OCI-LY7 (cell line): ENCODE results near the gene KRT81. TPM values are rescaled to one million over a fixed set of nuclear protein-coding genes. Genes with fewer than 3 reads are reported as not detected.

Experiments
- BruUV-seq: library from RNA; stranded (reverse); fragments of 400-500 nt; replicated peaks from 2 replicates; lab custom pipeline; 2021; lab: Mats Ljungman, UMichigan
- CTCF ChIA-PET: fragments of 300-600 bp; sonication (Branson Sonifier 250); formaldehyde crosslinking; loops from one replicate; lab custom pipeline; 2022; ENCODE audit warnings: antibody characterized with exemption; ENCODE audit not compliant: unreplicated experiment; lab: Charles Lee
- POLR2A ChIA-PET: fragments of 300-600 bp; sonication (Branson Sonifier 250); formaldehyde crosslinking; loops from one replicate; lab custom pipeline; 2022; ENCODE audit warnings: antibody characterized with exemption; lab: Charles Lee
- DNase-seq: peaks from one replicate; pipeline ENCODE4 v3.0.0-alpha.2; 2015; ENCODE audit warnings: low spot score
- H2AFZ ChIP-seq: fragments of 200-600 bp; sonication (generic), shearing (Covaris generic); 2 replicates; pipeline ENCODE4 v1.6.1; 2014; ENCODE audit warnings: mild to moderate bottlenecking, antibody characterized with exemption, low read length, moderate library complexity
- H3K27ac ChIP-seq: fragments of 200-600 bp; sonication (generic); 2 replicates; pipeline ENCODE4 v1.5.1; 2014; ENCODE audit warnings: mixed run types, low read depth, mild to moderate bottlenecking, moderate library complexity, low read length, inconsistent platforms; ENCODE audit not compliant: poor library complexity, severe bottlenecking
- H3K36me3 ChIP-seq: fragments of 200-600 bp; sonication (generic); 2 replicates; pipeline ENCODE4 v1.6.1; 2014; ENCODE audit warnings: mild to moderate bottlenecking, antibody characterized with exemption, low read length, moderate library complexity, mixed read lengths; ENCODE audit not compliant: insufficient read depth
- H3K4me1 ChIP-seq: fragments of 200-600 bp; sonication (generic); 2 replicates; pipeline ENCODE4 v1.5.1; 2014; ENCODE audit warnings: mild to moderate bottlenecking, low read length; ENCODE audit not compliant: insufficient read depth, poor library complexity, severe bottlenecking
- H3K4me2 ChIP-seq: fragments of 200-600 bp; sonication (generic); 2 replicates; pipeline ENCODE4 v1.6.1; 2014; ENCODE audit warnings: mild to moderate bottlenecking, low read length
- H3K4me3 ChIP-seq: fragments of 200-600 bp; sonication (generic); 2 replicates; pipeline ENCODE4 v1.5.1; 2014; ENCODE audit warnings: mild to moderate bottlenecking, low read depth, low read length; ENCODE audit not compliant: poor library complexity, severe bottlenecking
- H3K79me2 ChIP-seq: fragments of 200-600 bp; sonication (generic); 2 replicates; pipeline ENCODE4 v1.6.1; 2016; ENCODE audit warnings: low read depth, mild to moderate bottlenecking, low read length, moderate library complexity, mixed read lengths; ENCODE audit not compliant: insufficient read depth
- H3K9me2 ChIP-seq: fragments of 200-600 bp; sonication (generic); 2 replicates; pipeline ENCODE4 v1.6.1; 2016; ENCODE audit warnings: mild to moderate bottlenecking, low read length, mixed read lengths; ENCODE audit not compliant: insufficient read depth
- H3K9me3 ChIP-seq: fragments of 200-600 bp; sonication (generic); 2 replicates; pipeline ENCODE4 v1.6.1; 2014; ENCODE audit warnings: mild to moderate bottlenecking, mixed run types, low read length, mixed read lengths
- H4K20me1 ChIP-seq: fragments of 200-600 bp; sonication (generic); 2 replicates; pipeline ENCODE4 v1.6.1; 2014; ENCODE audit warnings: mild to moderate bottlenecking, antibody characterized with exemption, low read length, moderate library complexity, mixed read lengths; ENCODE audit not compliant: insufficient read depth
- EZH2phosphoT487 ChIP-seq: fragments of 200-600 bp; sonication (generic); IDR thresholded peaks from 2 replicates; pipeline ENCODE4 v1.6.1; 2018; ENCODE audit warnings: low read depth, borderline replicate concordance, mild to moderate bottlenecking, mixed run types, antibody characterized with exemption, low read length, moderate library complexity, mixed read lengths
- intact Hi-C: fragments of 100-400 bp; cut with micrococcal nuclease; formaldehyde crosslinking; loops from one replicate; pipeline ENCODE4 v1.10.0; 2022; ENCODE audit not compliant: unreplicated experiment
- total RNA-seq, 2 experiments: library from RNA; depleted of rRNA in 1 of 2; stranded (reverse); fragments of >200 nt in 1 of 2; shearing (Covaris generic) in 1 of 2; gene quantifications; 2 replicates each; pipeline ENCODE4 v1.2.3, GENCODE V29; 2014 to 2022
- TF ChIP-seq, protein P1 (sequence below): fragments of 200-600 bp; sonication (generic); conservative IDR thresholded peaks from 2 replicates; pipeline ENCODE4 v1.5.1; 2014; ENCODE audit warnings: mild to moderate bottlenecking, antibody characterized with exemption, low read length, moderate library complexity, mixed read lengths

Gene KRT81
- total RNA-seq, 2 experiments from 2014 or later, result not detected

- H3K9me2 ChIP-seq, result no peaks in the 10 kb centered on the region
- no peak overlapping the region for H2AFZ ChIP-seq
- no TSS peak for BruUV-seq
- POLR2A ChIA-PET, result interaction anchor here (0.6 kb wide), 1 partner anchor 8 kb away, joined by 3 read pairs; no protein-coding TSS in a partner anchor
- DNase-seq, result no peak
- intact Hi-C loops, result no loop called here
- CTCF ChIA-PET, result interaction anchor here (1.2 kb wide), 2 partner anchors 11 to 49 kb away, joined by 4 read pairs; no protein-coding TSS in a partner anchor
- H3K4me1 ChIP-seq, result no peaks in the 10 kb centered on the region
- TF ChIP-seq, protein P1, sequence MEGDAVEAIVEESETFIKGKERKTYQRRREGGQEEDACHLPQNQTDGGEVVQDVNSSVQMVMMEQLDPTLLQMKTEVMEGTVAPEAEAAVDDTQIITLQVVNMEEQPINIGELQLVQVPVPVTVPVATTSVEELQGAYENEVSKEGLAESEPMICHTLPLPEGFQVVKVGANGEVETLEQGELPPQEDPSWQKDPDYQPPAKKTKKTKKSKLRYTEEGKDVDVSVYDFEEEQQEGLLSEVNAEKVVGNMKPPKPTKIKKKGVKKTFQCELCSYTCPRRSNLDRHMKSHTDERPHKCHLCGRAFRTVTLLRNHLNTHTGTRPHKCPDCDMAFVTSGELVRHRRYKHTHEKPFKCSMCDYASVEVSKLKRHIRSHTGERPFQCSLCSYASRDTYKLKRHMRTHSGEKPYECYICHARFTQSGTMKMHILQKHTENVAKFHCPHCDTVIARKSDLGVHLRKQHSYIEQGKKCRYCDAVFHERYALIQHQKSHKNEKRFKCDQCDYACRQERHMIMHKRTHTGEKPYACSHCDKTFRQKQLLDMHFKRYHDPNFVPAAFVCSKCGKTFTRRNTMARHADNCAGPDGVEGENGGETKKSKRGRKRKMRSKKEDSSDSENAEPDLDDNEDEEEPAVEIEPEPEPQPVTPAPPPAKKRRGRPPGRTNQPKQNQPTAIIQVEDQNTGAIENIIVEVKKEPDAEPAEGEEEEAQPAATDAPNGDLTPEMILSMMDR, result no peak
- no peak for TF ChIP-seq EZH2phosphoT487
- no peaks in the 10 kb centered on the region; the same call in 1 of the 2 replicates for H4K20me1 ChIP-seq
- H3K79me2 ChIP-seq, result no peaks in the 10 kb centered on the region
- H3K27ac ChIP-seq, result no peak overlapping the region
- no peaks in the 10 kb centered on the region for H3K9me3 ChIP-seq
- H3K4me3 ChIP-seq, result no peak overlapping the region
- no peaks in the 10 kb centered on the region for H3K36me3 ChIP-seq
- H3K4me2 ChIP-seq, result no peak overlapping the region
Measured at GRCh38 chr12:52312086-52312485, 20.8 kb upstream of the KRT81 start.

DNA sequence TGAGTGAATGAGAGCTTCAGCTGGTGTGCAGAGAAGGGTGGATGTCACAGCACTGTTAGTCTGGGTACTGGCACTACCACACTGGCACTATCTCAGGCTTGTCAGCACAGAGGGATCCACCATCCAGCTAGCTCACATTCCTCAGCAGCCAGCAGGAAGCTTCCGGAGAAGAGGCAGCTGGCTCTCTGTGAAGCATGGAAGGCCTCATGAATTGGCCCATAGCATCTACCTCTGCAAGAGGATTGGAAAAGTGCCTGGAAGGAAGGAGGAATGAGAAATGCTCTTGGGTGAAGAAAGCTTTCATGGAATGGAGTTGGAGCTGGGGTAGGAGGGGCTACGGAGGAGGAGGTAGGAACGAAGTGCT lies 19.9 kb upstream of the KRT81 start:
- H3K4me2 ChIP-seq, result no peak overlapping the region

More for the DNA sequence above, 19.9 kb upstream of the KRT81 start:
- TF ChIP-seq, protein P1, result no peak
- no peak for TF ChIP-seq EZH2phosphoT487
- Histone ChIP-seq H3K9me3 (no peaks in the 10 kb centered on the region), H2AFZ (no peak overlapping the region), H3K4me1 (no peaks in the 10 kb centered on the region), H3K27ac (no peak overlapping the region), H3K4me3 (no peak overlapping the region), H3K9me2 (no peaks in the 10 kb centered on the region), H4K20me1 (no peaks in the 10 kb centered on the region; the same call in 1 of the 2 replicates), H3K79me2 (no peaks in the 10 kb centered on the region), H3K36me3 (no peaks in the 10 kb centered on the region)
- CTCF ChIA-PET, result interaction anchor here (1.2 kb wide), 2 partner anchors 12 to 50 kb away, joined by 4 read pairs; no protein-coding TSS in a partner anchor
- DNase-seq, result no peak
- no TSS peak for BruUV-seq
- POLR2A ChIA-PET, result interaction anchor here (0.6 kb wide), 1 partner anchor 1655 kb away, joined by 4 read pairs; no protein-coding TSS in a partner anchor
- intact Hi-C loops, result no loop called here
